Measurements from ENCODE around the gene C1QTNF3.
A peak's percentile ranks its signal among the peaks of the same experiment; 100 is the strongest.
"Not testable (repeated sequence)": the region's sequence is repeated elsewhere in the genome, so short reads cannot be mapped to it uniquely, and the experiment has no call there.

C1QTNF3 gene

DNA sequence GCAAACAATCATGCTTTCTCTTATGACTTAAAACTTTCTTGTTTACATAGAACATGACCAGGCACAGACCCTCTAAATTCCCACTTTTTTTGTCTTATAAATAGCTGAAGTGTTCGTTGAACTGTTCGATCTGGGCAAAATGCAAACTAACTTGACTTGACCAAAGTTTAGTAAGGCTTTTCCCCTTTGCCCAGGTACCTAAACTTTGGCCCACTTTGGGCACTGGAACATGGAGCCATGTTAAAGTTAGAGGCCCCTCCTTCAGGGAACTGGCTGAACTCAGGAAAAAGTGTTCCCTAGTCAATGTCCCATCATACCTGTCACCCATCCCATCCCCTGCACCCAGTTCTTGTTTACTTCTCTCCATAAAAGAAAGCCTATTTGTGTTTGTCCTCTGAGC is 25.8 kb downstream of the C1QTNF3 start:
- no peak for DNase-seq

DNA sequence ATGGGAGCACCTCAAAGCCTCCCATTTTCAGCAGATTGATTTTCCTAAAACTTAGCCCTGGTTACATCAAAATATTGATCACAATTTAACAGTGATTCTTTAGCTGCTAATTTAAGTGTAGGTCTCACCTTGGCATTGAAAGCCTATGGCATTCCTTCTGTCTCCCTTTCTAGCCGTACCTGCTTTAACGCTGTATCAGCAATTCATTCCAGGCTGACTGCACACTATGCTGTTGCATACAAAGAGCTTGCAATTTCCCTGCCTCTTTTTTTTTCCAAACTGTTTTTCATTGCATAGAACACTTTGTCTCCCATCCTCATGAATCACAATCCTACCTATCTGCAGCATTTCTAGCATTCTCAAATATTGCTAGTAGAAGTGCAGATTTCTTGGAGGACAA is 26.3 kb downstream of the C1QTNF3 start:
- no peak for DNase-seq

DNA sequence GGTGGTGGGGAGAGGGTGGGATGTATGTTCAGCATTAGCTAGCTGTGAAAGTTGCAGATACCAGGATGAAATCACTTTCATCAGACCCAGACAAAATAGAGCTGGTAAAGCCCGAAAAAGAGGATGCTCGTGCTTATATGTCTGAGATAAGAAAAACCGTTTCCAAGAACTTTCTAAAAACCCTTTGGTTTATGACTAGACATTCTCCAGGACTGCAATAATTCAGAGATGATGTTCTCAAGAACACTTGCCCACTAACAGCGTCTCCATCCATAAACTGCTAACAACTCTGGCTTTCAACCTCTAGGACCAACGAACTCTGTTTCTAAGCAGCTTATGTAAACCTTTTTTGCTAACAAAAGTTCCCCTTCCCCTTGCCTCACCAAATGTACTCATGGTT is 26.8 kb downstream of the C1QTNF3 start:
- no peak for DNase-seq

DNA sequence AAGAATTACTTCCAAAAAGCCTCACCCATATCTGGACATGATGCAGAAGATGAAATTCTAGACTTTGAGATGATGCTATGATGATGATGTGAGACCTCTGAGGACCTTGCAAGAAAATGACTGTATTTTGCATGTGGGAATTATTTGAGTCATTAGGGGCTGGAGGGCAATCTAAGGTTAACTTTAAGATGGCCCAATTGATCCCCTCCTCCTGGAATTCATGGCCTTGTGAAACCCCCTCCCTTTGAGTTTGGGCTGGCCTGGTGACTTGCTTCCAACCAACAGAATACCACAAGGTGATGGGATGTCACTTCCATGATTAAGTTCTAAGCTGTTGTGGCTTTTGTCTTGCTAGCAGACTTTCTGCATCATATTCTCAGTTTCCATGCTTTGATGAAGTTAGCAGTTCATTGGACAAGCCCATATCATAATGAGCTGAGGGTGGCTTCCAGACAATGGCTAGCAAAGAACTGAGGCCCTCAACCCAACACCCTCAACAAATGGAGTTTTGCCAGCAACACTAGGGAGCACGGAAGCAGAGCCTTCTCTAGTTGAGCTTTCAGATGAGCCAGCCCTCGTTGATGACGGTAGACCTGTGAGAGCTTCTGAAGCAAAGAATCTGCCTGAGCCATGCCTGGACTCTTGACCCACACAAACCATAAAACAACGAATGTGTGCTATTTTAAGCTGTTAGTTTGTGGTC is 27.7 kb downstream of the C1QTNF3 start:
- DNase-seq, result peak; percentile 41

DNA sequence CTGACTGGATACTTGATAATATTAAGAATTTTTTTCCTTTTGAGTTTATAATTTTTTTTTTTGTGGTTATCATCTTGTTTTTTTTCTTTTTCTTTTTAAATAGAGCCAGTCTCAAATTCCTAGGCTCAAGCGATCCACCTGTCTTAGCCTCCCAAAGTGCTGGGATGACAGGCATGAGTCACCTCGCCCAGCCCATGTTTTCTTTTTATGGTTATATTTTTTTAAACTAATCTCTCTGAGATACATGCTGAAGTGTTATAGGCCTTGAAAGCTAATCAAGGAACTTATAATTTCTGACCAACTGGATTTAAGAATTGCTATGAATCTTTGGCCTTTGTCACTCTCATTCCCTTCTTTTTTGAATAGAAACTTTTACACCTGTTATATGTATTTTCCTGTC is 28.4 kb downstream of the C1QTNF3 start:
- DNase-seq, result no peak

DNA sequence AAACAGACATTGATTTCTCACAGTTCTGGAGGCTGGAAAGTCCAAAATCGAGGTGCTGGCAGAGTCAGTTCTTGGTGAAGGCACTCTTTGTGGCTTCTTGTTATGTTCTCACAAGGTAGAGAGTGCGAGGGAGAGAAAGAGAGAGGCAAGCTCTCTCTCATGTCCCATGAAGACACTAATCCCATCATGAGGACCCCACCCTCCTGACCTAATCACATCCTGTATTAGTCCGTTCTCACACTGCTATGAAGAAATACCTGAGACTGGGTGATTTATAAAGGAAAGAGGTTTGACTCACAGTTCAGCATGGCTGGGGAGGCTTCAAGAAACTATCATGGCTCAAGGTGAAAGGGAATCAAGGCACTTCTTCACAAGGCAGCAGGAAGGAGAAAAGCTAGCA is 29.5 kb downstream of the C1QTNF3 start:
- no peak for DNase-seq

DNA sequence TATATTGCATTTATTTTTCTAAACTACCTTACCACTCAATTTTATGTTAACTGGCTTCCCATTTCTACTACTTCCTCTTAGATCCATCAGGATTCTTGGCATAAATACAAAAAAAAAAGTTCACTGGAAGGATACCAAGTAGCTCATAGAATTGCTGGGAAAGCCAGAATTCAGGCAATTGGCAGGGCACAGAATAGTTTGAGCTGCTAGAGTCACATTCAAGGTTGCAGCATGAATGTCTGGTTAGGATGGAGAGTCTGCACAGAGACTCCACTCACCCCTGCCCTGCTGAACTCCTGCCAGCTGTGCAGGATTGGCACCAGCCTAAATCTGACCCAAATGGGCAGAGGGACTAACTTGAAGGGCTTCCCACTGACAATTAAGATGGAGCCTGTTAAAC is 30.2 kb downstream of the C1QTNF3 start:
- DNase-seq, result no peak

DNA sequence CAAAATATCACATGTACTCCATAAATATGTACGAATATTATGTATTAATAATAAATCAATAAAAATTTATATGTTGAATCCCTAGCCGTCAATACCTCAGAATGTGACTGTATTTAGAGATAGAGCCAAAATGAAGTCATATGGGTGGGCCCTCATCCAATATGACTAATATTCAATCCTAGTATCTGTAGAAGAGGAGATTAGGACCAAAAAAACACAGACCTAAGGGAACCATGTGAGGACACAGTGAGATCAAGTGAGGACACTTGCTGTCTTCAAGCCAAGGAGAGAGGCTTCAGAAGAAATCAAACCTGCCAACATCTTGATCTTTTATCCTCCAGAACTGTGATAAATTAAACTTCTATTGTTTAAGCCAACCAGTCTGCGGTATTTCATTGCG is 31.5 kb downstream of the C1QTNF3 start:
- no peak for DNase-seq

DNA sequence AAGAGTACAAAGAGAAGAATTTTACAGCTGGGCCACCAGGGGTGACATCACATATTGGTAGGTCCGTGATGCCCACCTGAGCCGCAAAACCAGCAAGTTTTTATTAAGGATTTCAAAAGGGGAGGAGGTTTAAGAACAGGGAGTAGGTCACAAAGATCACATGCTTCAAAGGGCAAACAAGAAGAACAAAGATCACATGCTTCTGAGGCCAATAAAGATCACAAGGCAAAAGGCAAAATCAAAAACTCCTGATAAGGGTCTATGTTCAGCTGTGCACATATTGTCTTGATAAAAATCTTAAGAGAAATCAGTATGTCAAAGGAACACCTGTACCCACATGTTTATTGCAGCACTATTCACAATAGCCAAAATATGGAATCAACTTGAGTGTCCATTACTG is 32.9 kb downstream of the C1QTNF3 start:
- DNase-seq, result not testable (repeated sequence)

DNA sequence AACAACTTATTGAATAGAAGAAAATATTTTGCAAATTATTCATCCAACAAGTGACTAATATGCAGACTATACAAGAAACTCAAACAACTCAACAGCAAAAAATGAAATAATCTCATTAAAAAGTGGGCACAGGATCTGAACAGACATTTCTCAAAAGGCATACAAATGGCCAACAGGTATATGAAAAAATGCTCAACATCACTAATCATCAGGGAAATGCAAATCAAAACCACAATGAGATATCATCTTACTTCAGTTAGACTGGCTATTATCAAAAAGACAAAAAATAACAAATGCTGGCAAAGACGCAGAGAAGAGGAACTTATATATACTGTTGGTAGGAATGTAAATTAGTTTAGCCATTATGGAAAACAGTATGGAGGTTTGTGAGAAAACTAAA is 33.4 kb downstream of the C1QTNF3 start:
- no peak for DNase-seq

DNA sequence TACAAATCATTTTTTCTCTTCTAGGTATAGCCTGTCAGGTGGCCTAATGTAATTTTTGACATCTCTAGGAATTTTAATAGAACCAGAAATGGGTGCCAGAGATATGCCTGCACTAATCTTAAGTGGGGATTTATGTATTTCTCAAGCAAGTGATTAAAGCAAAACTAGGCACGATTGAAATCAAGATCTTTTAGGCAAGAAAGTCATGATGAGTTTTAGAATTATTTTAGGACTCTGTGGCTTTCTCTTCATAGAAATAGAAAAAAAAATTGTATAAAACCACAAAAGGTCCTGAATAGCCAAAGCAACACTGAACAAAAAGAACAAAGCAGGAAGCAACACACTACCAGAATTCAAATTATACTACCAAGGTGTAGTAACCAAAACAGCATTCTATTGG is 34.2 kb downstream of the C1QTNF3 start:
- DNase-seq, result no peak

DNA sequence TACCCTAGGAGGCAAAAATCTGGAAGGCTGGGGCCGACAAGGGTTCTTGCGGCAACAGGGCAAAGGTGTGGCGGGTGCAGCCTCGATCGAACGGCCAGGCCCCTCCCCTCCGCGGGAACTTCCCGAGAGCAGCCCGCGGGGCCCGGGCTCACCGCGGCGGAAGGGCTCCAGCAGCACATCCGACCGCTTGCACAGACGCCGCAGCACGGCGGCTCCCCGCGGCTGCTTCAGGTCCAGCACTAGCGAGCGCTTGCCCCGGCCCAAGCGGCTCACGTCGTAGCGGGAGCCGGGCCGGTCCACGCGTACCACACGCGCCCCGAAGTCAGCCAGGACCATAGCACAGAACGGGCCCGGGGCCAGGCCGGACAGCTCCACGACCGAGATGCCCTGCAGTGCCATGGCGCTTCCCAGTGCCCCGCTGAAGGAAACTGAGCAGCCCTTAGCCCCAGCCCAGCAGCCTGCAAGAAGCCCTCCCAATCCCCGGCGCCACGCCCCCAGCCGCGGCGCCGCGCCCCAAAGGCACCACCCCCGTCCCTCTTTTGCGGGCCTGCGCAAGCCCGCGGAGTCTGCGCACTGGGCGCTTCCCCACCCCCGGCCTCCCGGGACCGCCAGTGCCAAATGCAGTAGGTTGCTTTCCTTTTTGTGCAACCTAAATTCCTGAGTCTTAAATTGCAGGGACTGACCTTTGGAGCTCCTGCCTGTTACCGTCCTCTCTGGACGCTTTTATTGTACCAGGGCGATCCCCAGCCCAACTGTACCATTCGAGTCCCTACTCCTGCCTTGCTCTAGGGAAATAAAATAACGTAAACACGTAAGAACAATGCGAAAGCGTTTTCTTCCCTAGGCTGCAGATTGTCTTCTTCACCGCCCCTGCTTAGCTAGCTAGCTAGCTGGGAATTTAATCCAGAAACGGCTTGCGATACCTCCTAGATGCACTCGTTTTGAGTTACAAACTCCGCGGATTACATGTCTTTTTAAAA is 35.1 kb downstream of the C1QTNF3 start, which contains the start of gene AMACR:
AMACR (minus strand) TSS at position 430 of the 980 bp plus-strand sequence; CDS start at position 399, 31 bp downstream.
- DNase-seq, result peak; percentile 91

DNA sequence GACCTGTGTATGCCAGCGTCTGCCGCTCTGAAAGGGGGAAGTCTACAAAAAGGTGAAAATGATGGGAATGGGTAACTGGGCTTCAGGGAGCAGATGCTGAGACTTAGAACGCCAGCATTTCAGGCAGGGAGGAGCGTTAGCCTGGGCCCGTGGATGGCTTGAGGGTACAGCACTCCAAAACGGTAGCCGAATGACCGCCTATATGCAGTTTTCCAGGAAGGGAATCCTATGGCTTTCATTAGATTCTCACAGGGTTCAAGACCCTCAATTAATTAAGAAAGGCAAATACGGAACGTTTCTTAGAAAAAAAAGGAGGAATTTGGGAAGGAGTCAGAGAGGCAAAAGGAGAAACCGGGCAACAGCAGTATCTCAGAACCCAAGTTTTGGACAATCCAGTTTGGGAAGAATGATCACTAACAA is 35.8 kb downstream of the C1QTNF3 start:
- no peak for DNase-seq

DNA sequence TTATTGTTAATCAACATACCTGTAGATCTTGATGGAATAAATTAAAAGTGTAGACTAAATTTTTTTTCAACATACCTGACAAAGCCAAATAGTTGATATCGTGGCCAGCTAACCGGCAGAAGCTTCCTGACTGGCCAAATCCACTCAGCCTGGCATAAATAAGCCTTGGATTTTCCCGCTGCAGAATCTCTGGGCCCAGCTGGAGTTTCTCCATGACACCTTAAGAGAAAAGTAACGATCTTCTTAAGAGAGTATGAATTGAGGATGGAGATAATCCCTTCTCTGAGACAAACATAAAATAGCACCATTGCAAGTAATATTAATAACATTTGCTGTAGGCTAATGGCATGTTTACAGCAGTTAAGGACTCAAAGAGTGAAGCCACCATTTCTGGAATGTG is 37.3 kb downstream of the C1QTNF3 start:
- no peak for DNase-seq

DNA sequence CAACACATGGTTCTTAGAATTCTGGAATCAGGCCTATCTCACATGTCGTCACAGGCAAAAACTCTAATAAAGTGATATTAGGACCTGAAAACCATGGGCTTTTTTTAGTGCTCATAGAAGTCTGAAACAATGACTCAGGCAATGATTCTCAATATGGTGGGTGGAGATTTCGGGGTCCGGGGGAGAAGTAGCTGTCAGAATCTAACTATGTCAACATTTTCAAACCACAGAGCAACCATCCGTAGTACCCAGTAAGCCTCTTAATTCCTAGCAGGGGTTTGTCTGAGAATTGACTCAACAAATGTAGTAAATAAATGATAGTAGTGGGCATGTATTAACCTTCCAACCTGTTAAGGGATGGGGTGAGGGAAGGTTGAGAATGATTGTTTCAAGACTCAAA is 37.8 kb downstream of the C1QTNF3 start:
- DNase-seq, result peak; percentile 33

DNA sequence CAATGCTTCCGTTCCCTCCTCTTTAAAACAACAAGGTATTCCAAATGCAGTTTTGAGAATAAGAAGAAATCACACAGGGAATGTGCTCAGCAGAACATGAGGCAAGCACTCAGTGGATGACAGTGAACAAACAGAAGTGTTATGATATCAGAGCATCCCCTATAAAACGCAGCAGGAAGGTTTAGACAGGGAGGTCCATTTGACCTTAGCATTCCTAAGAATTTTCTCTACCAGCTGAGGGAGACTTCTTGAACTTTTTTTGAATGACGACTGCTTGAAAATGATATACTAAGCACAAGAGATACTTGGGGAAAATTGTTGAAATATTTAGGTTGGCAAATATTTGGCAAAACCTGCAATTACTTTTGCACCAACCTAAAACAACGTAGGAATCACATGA is 39.1 kb downstream of the C1QTNF3 start:
- DNase-seq, result no peak

DNA sequence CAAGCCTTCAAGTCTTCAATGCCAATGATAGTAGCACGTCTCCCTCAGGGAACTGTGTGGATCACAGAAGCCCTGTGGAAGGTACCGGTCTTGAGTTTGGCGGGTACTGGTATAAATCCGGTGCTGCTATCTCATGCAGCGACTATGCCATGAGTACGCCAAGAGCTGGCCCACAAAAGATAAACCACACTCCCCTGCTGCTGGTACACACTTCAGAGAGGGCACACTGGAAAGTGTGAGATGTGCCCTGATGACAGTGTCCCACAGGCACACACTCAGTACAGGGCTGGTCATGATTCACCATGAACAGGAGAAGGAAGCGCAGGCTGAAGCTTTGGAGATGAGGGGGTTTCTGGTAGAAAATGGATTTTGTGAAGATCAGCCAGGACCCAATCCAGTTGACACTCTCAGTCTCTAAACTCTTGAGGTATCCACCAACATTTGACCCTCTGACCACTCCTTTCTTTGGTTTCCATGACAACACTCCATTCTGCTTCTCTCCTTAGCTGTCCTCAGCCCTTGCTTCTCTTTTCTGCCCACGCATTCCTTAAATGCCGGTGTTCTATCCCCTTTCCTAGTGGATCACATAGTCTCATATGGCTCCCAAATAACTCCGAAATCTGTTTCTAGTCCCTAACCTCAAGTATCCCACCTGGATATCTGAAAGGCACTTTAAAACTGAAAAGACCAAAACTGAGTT is 40.2 kb downstream of the C1QTNF3 start:
- peak; percentile 16 for DNase-seq

DNA sequence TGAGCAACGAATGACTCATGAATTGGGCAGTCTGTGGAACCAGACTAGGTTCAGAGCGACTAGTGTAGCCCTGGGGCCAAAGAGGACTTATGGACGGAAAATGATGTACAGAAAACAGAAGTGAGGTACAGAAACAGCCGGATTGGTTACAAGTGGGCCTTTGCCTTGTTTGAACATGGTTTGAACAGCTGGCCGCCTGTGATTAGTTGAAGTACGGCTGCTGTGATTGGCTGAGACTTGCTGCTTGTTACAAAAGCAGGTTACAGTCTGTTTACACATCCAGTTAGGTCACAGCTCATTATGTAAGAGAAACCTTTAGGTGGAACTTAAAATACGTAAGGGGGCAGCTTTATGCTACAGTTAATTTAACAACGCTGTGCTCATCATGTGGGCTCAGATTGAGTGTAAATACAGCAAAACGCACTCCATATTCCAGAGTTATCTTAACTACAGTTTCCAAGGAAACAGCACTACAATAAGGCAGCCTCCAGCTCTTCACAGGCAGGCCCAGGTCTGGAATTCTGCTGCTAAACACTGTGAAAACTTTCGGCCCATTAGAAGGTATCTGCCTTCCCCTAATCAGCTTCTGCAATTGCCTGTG is 41.7 kb downstream of the C1QTNF3 start:
- no peak for DNase-seq

DNA sequence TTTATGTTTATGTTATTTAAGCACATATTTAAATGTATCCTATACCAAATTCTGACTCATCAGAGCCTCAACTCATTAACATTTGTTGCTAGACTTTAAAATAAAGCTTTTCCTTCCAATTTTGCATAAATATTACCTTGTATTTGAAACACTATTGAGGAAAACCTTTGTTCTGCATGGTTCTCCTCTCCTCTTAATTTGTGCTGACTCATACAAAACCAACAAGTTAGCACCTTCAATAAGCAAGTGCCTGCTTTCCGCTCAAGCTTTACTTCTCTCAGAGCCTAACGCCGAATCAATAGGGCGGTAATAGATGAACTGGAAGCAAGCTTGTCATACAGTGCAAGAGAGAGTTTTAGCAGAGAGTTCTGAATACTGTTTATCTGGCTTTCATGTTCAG is 43.0 kb downstream of the C1QTNF3 start:
- no peak for DNase-seq

DNA sequence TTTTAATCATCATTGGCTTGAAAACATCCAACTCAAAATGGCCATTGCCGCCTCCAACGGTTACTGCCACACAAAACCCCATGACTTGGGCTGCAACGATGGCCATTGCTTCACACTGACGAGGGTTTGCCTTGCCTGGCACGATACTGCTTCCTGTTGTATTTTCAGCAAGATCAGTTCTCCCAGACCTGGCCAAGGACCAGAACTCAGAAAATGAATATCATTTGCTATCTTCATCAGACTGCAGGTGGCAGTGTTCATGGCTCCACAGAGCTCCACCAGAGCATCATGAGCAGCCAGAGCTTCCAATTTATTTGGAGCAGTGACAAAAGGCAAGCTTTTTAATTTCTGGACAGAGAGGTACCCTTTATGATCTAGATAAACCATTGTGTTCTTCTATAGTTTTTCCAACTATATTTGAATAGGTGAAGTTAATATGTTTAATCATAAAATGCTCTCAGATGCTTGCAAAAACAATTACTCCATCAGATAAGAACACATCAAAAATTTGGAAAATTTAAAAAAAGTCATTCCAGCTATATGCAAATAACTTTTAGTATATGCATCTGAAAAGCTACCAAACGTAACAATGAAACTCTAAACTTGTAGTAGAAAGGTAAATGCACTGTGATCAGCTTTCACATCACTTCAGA is 45.6 kb downstream of the C1QTNF3 start:
- DNase-seq, result peak; percentile 28

DNA sequence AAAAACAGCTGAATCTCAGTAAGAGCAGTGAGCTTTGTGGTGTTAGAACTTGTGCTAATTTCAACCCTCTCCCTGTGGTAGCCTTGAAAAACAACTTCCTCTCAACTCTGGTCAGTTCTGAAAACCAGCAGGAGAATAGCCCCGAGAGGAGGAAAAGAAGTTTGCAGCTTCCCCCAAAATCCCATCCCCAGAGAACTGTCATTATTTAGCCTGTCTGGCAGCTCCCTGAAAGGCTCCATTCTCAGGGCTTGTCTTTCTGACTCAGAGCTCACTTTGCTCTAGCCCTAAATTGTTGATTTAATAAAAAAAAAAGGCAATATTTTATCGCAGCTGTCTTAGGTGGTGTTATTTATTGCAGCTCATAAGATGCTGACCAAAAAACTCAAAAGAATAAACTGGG is 47.1 kb downstream of the C1QTNF3 start:
- DNase-seq, result no peak

DNA sequence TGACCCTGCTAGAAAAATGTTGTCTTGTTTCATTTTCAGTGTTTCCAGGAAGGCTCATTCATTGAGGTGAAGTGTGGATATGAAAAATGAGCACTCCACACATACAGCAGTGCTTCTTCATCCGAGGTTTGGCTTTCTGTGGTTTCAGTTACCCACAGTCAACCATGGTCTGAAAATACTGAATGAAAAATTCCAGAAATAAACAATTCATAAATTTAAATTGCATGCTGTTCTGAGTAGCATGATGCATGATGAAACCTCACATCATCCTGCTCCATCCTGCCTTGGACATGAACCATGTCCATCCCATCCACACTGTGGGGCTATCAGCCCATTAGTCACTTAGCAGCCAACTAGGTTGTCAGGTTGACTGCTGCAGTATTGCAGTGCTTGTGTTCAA is 48.2 kb downstream of the C1QTNF3 start:
- no peak for DNase-seq
